Heart left ventricle (tissue), 13 donors: ENCODE measurements around the gene VANGL1.

Experiments
- CTCF ChIP-seq, 12 donors: fragments of 200-600 bp; sonication (generic) in 4 of 12; IDR thresholded peaks; one replicate each; pipeline versions ENCODE4 v1.5.0 to v1.8.0; 2018 to 2022; ENCODE audit warnings: antibody characterized with exemption in 12 of 12, mild to moderate bottlenecking in 5 of 12
- POLR2A ChIP-seq, 2 donors: fragments of 450-650 bp; IDR thresholded peaks; one replicate each; pipeline ENCODE4 v1.6.1; 2017; ENCODE audit warnings: antibody characterized with exemption in 2 of 2, mild to moderate bottlenecking in 2 of 2, moderate library complexity in 2 of 2
- donor health status: ischemic (EF 13 %, LVEDD 7.1; RV severe dilation, severe dysfunction).
- donor health status: DM: no; HTN: yes; CAD: no.
- donor health status: DM: no; HTN: no; CAD: no.
- donor health status: ischemic (EF 25% LVEDD 6.9; RV normal size, moderate dysfunction).
- donor health status: ischemic (EF 25% LVEDD 5.7; RV mildly dilated, moderate dysfunction).
- donor health status: ischemic (EF 35%, LVEDD 5.7; RV mildly dilated, moderate dysfunction).
- donor health status: nonischemic (EF 11% LVEDD 7.7; RV severe dilation, severe dysfunction).
- donor health status: DM: yes; HTN: yes; CAD: no.
- donor health status: PGD.
- donor health status: ischemic (EF 29% LVEDD 5.4; RV normal size, mild dysfunction).
- donor health status: nonischemic (EF 23%, LVEDD 6.1; RV moderate dilation, normal function).

GRCh38 chr1:115702959-115703358 is 61.2 kb downstream of the VANGL1 start:
- no peak for TF ChIP-seq POLR2A (IDR thresholded peaks at IDR 0.05)
- no peak for TF ChIP-seq CTCF (IDR thresholded peaks at IDR 0.05)
